HL-60/S4 treated with phorbol 12-myristate 13-acetate at 8.2 ng/mL for 4 days and 3 days (cell line): ENCODE measurements around the gene GRAMD2A.

Source experiments
- in situ Hi-C: fragments of 300-500 bp; cut with MboI; formaldehyde crosslinking; loops from 2 replicates; pipeline ENCODE4 v1.15.0; 2022; ENCODE audit warnings: low sequenced_read_pairs

Gene GRAMD2A

DNA sequence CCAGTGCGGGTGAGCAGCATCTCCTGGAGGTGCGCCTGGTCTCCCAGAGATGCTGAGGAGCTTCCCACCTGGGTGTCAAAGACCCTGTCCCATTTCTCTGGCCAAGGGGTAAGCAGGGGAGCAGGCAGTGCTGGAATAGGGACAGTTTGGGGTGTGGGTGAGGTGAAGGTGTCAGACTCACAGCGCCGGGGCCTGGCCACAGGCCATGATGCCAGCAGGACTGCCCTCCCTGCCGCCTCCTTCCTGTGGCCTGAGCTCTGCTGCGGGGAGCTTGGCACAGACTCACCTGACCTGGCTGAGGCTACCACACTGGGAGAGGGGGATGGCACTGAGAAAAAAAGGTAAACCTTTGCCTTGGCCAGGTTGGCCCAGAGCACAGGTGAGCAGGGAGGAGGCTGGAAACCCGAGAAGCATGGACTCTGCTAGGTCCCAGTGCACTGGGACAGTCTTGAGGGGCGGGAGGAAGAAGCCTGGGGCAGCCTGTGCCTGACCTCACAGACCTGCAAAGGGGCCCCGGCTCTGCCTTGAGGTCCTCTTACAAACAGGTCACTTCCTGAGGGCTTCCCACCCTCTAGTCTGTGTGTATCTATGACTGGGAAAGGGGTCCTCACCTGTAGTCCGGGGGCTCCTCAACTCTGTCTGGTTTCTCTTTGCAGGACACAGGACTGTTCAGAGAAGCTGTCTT, 28.2 kb downstream of the GRAMD2A start:
- in situ Hi-C loops: no loop called here

- in situ Hi-C loops: no loop called here
Observed at GRCh38 chr15:72168808-72169190, 28.8 kb downstream of the GRAMD2A start.

DNA sequence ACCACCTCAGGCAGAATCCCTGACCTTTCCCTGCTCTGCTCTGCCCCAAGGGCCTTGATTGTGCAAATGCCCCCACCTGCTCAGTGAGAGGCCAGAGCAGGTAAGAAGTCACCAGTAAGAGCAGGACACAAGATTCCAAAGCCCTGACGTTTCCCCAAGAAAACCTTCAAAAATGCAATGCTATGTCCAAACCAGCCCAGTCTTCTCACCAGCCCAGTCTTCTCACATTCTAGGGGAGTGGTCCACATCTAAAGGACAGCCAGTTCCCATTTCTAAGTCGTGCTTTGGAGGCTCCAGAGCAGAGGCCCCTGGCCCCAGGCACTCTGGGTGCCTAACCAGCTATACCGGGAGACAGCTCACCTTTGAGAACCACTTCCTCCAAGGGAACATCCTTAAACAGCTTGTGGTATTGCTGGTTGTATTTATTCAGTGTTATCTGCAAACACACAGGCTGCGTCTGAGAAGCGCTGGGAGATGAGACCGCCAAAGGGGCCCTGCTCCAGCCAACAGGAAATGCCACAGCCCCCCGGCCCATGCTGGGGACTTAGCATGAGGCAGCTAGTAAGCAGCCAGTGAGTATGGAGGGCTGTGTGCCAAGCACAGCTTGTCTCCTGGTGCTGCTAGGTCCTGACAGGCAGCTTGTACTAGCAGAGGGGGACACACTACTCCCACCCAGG, 29.3 kb downstream of the GRAMD2A start:
- in situ Hi-C loops: no loop called here

DNA sequence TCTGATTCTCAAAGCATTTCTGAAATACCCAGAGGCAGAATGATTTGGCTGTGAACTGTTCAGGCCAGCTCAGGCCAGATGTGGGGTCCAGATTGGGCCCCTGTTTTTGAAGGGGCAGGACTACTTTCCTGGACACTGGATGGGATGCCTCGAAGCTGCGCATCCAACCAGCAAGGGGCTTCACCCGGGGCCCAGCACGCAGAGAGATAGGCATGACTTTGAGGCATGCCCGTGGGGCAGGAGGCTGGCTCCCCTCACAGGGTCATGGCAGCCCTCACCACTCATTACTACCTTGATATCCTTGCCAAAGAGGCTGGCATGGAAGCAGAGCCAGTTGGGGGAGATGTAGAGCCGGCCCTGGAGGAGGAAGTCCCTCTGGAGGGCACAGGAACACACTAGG, 30.1 kb downstream of the GRAMD2A start:
- in situ Hi-C loops: no loop called here

GRCh38 chr15:72166716-72167417, 30.7 kb downstream of the GRAMD2A start:
- in situ Hi-C loops: no loop called here

- in situ Hi-C loops: no loop called here
Observed at GRCh38 chr15:72163719-72164118, 33.9 kb downstream of the GRAMD2A start.

DNA sequence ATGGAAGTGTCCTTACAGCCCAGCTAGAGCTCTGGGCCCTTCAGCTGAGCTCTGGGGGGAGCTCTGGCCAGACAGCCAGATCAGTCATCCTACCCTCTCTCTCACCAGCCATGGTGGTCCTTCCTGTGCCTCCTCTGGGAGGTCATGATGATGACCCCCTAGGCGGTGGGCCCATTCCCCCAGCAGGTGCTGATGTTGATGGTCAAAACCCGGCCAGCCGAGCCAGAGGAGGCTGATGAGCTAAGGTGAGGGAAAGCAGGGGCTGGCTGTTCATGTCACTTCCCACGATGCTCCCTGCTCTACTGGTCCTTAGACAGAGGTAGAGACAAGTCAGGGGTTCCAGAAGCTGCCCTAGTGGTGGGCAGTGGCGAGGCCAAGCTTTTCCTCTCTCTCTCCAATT, 35.0 kb downstream of the GRAMD2A start:
- in situ Hi-C loops: no loop called here

DNA sequence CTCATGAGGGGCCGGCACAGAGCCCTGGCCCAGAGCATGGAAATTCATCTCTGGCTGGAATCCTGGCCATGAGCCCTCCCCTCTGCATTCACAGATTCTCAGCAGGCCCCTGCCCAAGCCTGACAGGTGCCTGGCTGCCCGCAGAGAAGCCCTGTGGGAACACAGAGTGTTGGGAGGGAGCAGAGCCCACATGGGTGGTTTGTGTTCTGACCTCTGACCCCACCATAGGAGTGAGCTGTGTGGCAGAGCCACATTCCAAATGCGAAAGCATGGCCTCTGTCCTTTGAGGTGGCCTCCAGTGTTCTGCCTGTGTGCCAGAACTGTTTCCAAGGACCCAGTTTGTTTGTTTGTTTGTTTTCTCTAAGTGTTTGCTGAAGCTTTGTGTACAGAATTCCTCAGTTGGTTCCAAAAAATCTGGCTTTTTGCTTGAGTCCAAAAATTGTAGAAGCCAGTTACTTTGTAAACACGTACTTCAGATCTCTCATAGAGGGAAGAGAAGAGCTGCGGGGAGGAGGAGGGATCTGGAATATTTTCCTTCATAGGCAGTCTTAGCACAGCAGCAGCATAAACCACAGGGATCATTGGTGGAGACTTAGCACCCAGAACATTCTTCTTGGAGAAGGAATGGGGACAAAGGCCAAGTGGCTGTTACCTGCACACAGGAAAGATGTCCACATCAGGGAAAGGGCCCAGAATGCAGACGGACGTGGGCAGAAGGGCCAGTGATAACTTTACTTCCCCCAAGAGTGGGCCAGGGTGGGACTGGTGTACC, 36.0 kb downstream of the GRAMD2A start:
- in situ Hi-C loops: no loop called here

- in situ Hi-C loops: no loop called here
Observed at GRCh38 chr15:72160696-72161245, 36.8 kb downstream of the GRAMD2A start.

GRCh38 chr15:72156928-72157327, 40.7 kb downstream of the GRAMD2A start:
- in situ Hi-C loops: loop anchor here (10.0 kb wide), 1 partner anchor 412 kb away; no protein-coding TSS in a partner anchor

GRCh38 chr15:72155635-72156616, 41.7 kb downstream of the GRAMD2A start:
- in situ Hi-C loops: loop anchor here (10.0 kb wide), 1 partner anchor 411 kb away; no protein-coding TSS in a partner anchor

DNA sequence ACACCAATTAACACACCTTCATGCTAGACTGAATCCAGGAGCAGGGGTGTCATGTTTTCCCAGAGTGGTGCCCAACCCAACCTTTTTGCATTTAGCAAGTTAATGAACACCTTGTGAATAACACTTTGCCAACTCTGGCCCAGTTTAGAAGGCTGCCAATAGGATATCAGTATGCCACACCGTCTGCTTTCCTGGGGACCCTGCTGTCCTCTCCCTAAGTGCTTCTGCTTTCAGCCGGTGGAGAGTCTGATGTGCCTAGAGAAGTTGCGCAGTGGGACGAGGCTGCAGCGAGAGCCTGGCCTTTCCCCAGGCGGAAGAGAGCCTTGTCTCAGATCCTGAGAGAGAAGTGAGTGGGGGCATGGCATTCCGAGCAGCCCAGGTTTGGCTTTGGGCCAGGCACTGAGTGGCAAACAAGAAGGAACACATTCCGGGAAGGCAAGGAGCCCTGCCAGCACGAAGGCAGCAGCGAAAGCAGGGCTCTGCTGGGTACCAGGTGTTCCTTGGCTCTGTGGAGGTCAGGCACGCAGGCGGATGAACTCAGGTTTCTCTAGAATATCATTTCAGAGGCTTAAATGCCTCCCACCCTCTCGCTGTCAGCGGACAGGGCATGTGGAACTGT, 42.5 kb downstream of the GRAMD2A start:
- in situ Hi-C loops: loop anchor here (10.0 kb wide), 1 partner anchor 410 kb away; no protein-coding TSS in a partner anchor

DNA sequence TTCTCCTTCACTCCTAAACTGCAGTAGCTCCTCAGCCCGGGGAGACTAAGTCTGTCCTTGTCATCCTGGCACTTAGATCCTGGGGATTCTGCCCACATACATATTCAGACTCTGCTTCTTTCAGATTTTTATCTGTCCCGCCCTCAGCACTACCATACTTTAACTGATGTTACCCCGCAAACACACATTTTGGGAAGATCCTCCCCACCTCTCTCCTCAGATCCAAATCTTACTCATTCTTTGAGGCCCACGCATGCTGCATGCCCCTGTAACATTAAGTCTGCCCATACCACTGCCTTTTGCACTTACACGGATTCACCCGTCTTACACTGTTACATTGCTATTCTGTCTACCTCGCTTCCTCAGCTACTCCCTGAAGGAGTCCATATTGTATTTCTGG, 43.3 kb downstream of the GRAMD2A start:
- in situ Hi-C loops: loop anchor here (10.0 kb wide), 1 partner anchor 410 kb away; no protein-coding TSS in a partner anchor

- in situ Hi-C loops: loop anchor here (10.0 kb wide), 1 partner anchor 409 kb away; no protein-coding TSS in a partner anchor
Observed at GRCh38 chr15:72153269-72154000, 44.2 kb downstream of the GRAMD2A start.

- in situ Hi-C loops: no loop called here
Observed at GRCh38 chr15:72147418-72147817, 50.2 kb downstream of the GRAMD2A start.

DNA sequence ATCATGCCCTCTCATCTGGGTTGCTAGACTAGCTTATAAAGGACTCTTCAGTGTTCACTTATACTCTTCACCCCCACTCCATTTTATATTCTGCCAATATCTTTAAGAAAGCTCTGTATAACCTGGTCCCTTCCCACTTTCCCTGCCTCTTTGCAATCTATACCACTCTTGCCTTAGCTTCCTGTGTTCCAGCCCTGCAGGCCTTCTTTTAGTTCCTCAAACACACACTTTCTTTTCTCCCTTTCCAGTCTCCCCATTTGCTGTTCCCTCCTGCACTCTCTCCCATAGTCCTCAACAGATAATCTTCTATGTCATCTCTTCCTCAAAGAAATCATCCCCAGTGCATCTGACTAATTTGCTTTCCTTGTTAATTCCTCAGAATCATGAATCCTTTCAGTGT, 50.7 kb downstream of the GRAMD2A start:
- in situ Hi-C loops: no loop called here

DNA sequence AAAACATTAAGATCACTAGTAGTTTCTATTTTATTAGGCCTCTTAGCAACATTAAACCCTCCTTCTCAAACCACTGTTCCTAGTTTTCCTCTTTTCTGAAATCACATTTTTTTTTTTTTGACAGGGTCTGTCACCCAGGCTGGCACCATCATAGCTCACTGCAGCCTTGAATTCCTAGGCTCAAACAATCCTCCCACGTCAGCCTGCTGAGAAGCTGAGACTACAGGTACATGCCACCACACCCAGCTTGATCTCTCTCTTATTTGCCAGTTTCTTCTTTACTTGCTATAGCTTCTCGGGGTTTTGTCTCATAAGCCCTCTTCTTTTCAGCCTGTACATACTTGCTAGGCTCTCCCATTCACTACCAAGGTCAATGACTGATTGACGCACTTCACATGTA, 51.4 kb downstream of the GRAMD2A start:
- in situ Hi-C loops: no loop called here
